Hepatocyte (in vitro differentiated cells): ENCODE results near the gene JAKMIP1. TPM values are rescaled to one million over a fixed set of nuclear protein-coding genes. Genes with fewer than 3 reads are reported as not detected.
"Not testable (repeated sequence)": the region's sequence is repeated elsewhere in the genome, so short reads cannot be mapped to it uniquely, and the experiment has no call there.

ENCODE experiments used
- DNase-seq: peaks from one replicate; pipeline ENCODE4 v3.0.0-alpha.2; 2016; ENCODE audit warnings: low spot score
- H2AFZ ChIP-seq: fragments of 200-600 bp; sonication (generic); 2 replicates; pipeline ENCODE4 v1.6.0; 2016; ENCODE audit warnings: antibody characterized with exemption, mild to moderate bottlenecking
- H3K27ac ChIP-seq: fragments of 200-600 bp; sonication (generic); 2 replicates; pipeline ENCODE4 v1.5.1; 2016; ENCODE audit warnings: mild to moderate bottlenecking
- H3K27me3 ChIP-seq: fragments of 200-600 bp; sonication (generic); 2 replicates; pipeline ENCODE4 v1.6.1; 2016
- H3K36me3 ChIP-seq: fragments of 200-600 bp; sonication (generic); replicated peaks from 2 replicates; pipeline ENCODE4 v1.5.1; 2016; ENCODE audit warnings: low read depth; ENCODE audit not compliant: insufficient read depth
- H3K4me1 ChIP-seq: fragments of 200-600 bp; sonication (generic); 2 replicates; pipeline ENCODE4 v1.5.1; 2016; ENCODE audit warnings: mild to moderate bottlenecking, moderate library complexity; ENCODE audit not compliant: insufficient read depth
- H3K4me2 ChIP-seq: fragments of 200-600 bp; sonication (generic); 2 replicates; pipeline ENCODE4 v1.6.0; 2016
- H3K4me3 ChIP-seq: fragments of 200-600 bp; sonication (generic); 2 replicates; pipeline ENCODE4 v1.5.1; 2016; ENCODE audit warnings: mild to moderate bottlenecking
- H3K79me2 ChIP-seq: fragments of 200-600 bp; sonication (generic); 2 replicates; pipeline ENCODE4 v1.6.0; 2017; ENCODE audit warnings: mild to moderate bottlenecking
- H3K9me2 ChIP-seq: fragments of 200-600 bp; sonication (generic); replicated peaks from 2 replicates; pipeline ENCODE4 v1.6.0; 2017; ENCODE audit warnings: mild to moderate bottlenecking; ENCODE audit not compliant: insufficient read depth
- H3K9me3 ChIP-seq: fragments of 200-600 bp; sonication (generic); 2 replicates; pipeline ENCODE4 v1.5.1; 2016; ENCODE audit warnings: low read depth, mild to moderate bottlenecking
- H4K20me1 ChIP-seq: fragments of 200-600 bp; sonication (generic); 2 replicates; pipeline ENCODE4 v1.6.0; 2016; ENCODE audit warnings: mild to moderate bottlenecking; ENCODE audit not compliant: insufficient read depth, poor library complexity, severe bottlenecking
- EZH2 ChIP-seq: fragments of 200-600 bp; sonication (generic); IDR thresholded peaks from 2 replicates; pipeline ENCODE4 v1.6.1; 2016; ENCODE audit warnings: antibody characterized with exemption, mild to moderate bottlenecking, borderline replicate concordance
- EZH2phosphoT487 ChIP-seq: fragments of 200-600 bp; sonication (generic); IDR thresholded peaks from one replicate; pipeline ENCODE4 v1.6.1; 2018; ENCODE audit warnings: antibody characterized with exemption, mild to moderate bottlenecking, low read depth, moderate library complexity; ENCODE audit not compliant: unreplicated experiment, severe bottlenecking
- WGBS: methylation state at CpG from one replicate; pipeline ENCODE4 v1.1.6; 2016; ENCODE audit warnings: low lambda C conversion rate; ENCODE audit errors: missing lambda C conversion rate; 5-methylcytosine and 5-hydroxymethylcytosine counted together
- polyA plus RNA-seq: library from polyadenylated mRNA; unstranded; fragments of >200 nt; fragmentation: Nextera tagmentation; extraction: Ambion mirVana; gene quantifications from 2 replicates; pipeline ENCODE4 v1.2.1, GENCODE V29; 2016
- total RNA-seq: library from RNA; depleted of rRNA; stranded (reverse); fragments of >200 nt; gene quantifications from 2 replicates; pipeline ENCODE4 v1.2.3, GENCODE V29; 2014
- TF ChIP-seq, protein P1 (sequence below): fragments of 200-600 bp; sonication (generic); IDR thresholded peaks from 2 replicates; pipeline ENCODE4 v1.5.1; 2016; ENCODE audit warnings: antibody characterized with exemption, mild to moderate bottlenecking; ENCODE audit not compliant: poor library complexity

Gene JAKMIP1
- total and polyA plus RNA-seq, 2 experiments from 2014 or later = not detected

DNA sequence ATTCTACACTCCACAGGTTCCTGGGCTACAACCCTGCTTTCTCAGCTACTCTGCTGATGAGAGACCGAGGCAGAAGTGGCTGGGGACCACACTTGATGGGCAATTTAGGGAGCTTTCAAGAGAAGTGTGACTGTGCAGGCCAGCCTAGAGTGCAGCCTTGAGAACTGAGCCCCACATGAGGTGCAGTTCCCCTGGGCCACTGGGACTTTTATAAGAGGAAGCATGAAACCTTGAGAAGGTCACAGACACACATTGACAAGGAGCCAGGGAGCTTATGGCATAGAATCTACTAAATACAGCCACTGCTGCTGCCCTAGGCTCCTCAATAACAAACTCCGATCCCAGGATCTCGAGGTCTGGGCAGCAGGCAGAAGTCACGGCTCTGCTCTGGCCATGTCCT lies 195.2 kb downstream of the JAKMIP1 start:
- no peaks in the 10 kb centered on the region for H3K4me1 ChIP-seq
- no peak for DNase-seq
- H3K4me3 ChIP-seq = no peak overlapping the region
- no peaks in the 10 kb centered on the region for H3K36me3 ChIP-seq
- WGBS = 82% methylated on average over 4 of the region's 4 CpGs
- H3K9me3 ChIP-seq = no peaks in the 10 kb centered on the region
- no peak overlapping the region for H3K27ac ChIP-seq
- peaks cover 47% of the 10 kb centered on the region for H3K27me3 ChIP-seq
- H3K4me2 ChIP-seq = no peak overlapping the region
- TF ChIP-seq, protein P1, sequence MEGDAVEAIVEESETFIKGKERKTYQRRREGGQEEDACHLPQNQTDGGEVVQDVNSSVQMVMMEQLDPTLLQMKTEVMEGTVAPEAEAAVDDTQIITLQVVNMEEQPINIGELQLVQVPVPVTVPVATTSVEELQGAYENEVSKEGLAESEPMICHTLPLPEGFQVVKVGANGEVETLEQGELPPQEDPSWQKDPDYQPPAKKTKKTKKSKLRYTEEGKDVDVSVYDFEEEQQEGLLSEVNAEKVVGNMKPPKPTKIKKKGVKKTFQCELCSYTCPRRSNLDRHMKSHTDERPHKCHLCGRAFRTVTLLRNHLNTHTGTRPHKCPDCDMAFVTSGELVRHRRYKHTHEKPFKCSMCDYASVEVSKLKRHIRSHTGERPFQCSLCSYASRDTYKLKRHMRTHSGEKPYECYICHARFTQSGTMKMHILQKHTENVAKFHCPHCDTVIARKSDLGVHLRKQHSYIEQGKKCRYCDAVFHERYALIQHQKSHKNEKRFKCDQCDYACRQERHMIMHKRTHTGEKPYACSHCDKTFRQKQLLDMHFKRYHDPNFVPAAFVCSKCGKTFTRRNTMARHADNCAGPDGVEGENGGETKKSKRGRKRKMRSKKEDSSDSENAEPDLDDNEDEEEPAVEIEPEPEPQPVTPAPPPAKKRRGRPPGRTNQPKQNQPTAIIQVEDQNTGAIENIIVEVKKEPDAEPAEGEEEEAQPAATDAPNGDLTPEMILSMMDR = no peak
- no peak for TF ChIP-seq EZH2phosphoT487
- TF ChIP-seq EZH2 = no peak
- H3K79me2 ChIP-seq = no peaks in the 10 kb centered on the region
- H2AFZ ChIP-seq = no peak overlapping the region
- H4K20me1 ChIP-seq = no peaks in the 10 kb centered on the region
- no peaks in the 10 kb centered on the region for H3K9me2 ChIP-seq

DNA sequence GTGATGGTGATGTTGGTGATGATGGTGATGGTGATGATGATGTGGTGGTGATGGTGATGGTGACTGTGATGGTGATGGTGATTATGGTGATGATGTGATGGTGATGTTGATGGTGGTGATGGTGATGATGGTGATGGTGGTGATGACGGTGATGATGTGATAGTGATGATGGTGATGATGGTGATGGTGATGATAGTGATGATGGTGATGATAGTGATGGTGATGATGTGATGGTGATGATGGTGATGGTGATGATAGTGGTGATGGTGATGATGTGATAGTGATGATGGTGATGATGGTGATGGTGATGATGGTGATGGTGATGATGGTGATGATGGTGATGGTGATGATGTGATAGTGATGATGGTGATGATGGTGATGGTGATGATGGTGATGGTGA lies 196.9 kb downstream of the JAKMIP1 start:
- not testable (repeated sequence) for H3K9me2 ChIP-seq, H3K36me3 ChIP-seq, H3K4me1 ChIP-seq, H3K4me3 ChIP-seq, H3K9me3 ChIP-seq, H4K20me1 ChIP-seq, H3K4me2 ChIP-seq, H3K79me2 ChIP-seq, H3K27ac ChIP-seq, H2AFZ ChIP-seq, DNase-seq
- H3K27me3 ChIP-seq = peaks cover 36% of the 10 kb centered on the region
- 80% methylated on average over 1 of the region's 1 CpG for WGBS

DNA sequence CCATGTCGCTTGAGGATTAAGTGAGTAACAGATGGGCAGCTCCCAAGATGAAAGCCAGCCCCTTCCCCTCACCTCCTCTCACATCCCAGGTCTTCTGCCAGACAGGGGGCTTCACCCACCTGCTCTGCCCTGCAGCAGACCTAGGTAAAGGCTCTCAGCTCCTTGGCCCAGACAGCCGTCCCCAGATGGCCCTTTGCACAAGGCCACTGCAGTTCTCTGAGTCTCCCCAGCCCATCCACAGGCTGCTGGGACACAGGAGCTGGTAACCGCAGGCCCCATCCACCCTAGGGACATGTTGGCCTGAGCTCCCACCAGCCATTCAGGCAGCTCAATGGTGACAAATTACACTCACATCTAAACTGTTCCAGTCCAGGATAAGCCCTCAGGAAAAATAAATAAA lies 197.4 kb downstream of the JAKMIP1 start:
- Histone ChIP-seq H3K9me2 (no peaks in the 10 kb centered on the region), H3K27me3 (peaks cover 30% of the 10 kb centered on the region), H2AFZ (no peak overlapping the region), H3K36me3 (no peaks in the 10 kb centered on the region), H3K4me3 (no peak overlapping the region), H3K4me2 (no peak overlapping the region), H3K27ac (no peak overlapping the region), H3K9me3 (no peaks in the 10 kb centered on the region), H3K79me2 (no peaks in the 10 kb centered on the region), H3K4me1 (no peaks in the 10 kb centered on the region), H4K20me1 (no peaks in the 10 kb centered on the region)
- TF ChIP-seq, protein P1 = no peak
- TF ChIP-seq EZH2phosphoT487 = no peak
- no peak for TF ChIP-seq EZH2
- WGBS = 83% methylated on average over 3 of the region's 3 CpGs
- DNase-seq = no peak

DNA sequence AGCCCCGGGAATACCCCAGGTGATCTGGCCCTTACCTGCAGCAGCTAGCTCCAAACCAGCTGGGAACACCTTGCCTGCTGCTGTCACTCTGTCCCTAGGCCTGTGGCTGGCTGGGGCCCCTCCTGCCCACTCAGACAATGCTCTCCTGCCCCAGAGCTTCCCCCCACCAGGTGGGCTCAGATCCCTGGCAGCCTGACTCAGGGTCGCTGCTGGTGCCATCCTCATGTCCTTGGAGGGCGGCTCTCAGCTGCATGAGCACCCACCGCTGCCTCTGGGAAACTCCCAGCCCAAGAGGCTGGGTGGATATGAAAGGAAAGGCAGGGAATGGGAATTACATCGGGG lies 197.9 kb downstream of the JAKMIP1 start:
- no peak overlapping the region for H3K27ac ChIP-seq
- H3K4me2 ChIP-seq = no peak overlapping the region
- H3K79me2 ChIP-seq = no peaks in the 10 kb centered on the region
- no peaks in the 10 kb centered on the region for H3K9me3 ChIP-seq
- no peak overlapping the region for H2AFZ ChIP-seq
- H3K36me3 ChIP-seq = no peaks in the 10 kb centered on the region
- peaks cover 27% of the 10 kb centered on the region for H3K27me3 ChIP-seq
- H4K20me1 ChIP-seq = no peaks in the 10 kb centered on the region
- no peaks in the 10 kb centered on the region for H3K4me1 ChIP-seq
- WGBS = 86% methylated on average over 5 of the region's 5 CpGs
- no peaks in the 10 kb centered on the region for H3K9me2 ChIP-seq
- H3K4me3 ChIP-seq = no peak overlapping the region
- TF ChIP-seq EZH2phosphoT487 (no peak), EZH2 (no peak)
- TF ChIP-seq, protein P1 = no peak
- no peak for DNase-seq
